ENCODE data around the gene ERVW-1.
"Not testable (repeated sequence)": the region's sequence is repeated elsewhere in the genome, so short reads cannot be mapped to it uniquely, and the experiment has no call there.

ERVW-1 gene

DNA sequence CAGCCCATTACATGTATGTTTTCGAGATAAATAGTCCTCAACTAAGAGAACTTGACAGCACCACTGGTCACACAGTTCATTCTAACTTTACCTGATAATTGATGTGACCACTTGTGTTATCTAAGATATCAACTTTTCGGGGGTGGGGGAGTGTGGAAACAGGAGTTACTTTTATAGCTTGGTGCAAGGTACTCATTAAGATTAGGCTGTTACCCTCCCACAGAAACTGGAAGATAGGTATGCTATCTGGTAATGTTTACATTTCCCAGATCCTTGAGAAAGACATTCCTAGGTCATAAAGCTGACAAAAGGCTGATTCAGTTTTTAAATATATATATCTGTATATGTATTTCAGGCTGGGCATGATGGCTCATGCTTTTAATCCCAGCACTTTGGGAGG is 11.1 kb downstream of the ERVW-1 start:
- DNase-seq: no peak

DNA sequence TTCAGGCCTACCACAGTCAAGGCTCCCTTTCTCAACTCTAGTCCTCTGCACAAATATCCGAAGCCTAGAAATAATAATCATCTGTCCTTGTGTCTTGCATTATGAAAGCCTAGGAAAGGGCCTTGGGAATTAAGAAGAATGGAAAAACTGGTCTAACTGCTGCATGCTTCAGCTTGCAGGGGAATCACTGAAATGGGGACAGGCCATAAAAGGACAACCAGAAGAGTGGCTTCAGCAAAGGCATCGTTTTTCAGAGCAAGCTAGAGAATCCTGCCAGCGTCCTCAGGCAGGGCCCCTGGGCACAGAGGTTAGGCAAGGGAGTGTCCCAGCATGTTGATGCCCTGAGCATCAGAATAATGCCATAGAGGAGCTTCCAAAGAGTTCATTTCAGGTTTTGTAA is 13.2 kb downstream of the ERVW-1 start:
- DNase-seq: no peak

DNA sequence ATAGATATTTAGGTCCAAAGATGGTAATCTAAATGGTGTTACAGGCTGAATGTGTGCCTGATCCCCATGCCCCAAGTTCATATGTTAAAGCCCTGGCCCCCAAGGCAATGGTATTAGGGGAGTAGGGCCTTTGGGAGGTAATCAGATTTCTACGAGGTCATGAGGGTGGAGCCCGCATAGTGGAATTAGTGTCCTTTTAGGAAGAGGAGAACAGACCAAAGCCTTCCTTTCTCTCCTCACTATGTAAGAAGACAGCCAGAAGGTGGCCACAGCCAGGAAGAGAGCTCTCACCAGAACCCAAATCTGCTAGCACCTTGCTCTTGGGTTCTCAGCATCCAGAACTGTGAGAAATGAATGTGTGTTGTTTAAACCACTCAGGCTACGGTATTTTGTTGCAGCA is 15.2 kb downstream of the ERVW-1 start:
- no peak for DNase-seq

DNA sequence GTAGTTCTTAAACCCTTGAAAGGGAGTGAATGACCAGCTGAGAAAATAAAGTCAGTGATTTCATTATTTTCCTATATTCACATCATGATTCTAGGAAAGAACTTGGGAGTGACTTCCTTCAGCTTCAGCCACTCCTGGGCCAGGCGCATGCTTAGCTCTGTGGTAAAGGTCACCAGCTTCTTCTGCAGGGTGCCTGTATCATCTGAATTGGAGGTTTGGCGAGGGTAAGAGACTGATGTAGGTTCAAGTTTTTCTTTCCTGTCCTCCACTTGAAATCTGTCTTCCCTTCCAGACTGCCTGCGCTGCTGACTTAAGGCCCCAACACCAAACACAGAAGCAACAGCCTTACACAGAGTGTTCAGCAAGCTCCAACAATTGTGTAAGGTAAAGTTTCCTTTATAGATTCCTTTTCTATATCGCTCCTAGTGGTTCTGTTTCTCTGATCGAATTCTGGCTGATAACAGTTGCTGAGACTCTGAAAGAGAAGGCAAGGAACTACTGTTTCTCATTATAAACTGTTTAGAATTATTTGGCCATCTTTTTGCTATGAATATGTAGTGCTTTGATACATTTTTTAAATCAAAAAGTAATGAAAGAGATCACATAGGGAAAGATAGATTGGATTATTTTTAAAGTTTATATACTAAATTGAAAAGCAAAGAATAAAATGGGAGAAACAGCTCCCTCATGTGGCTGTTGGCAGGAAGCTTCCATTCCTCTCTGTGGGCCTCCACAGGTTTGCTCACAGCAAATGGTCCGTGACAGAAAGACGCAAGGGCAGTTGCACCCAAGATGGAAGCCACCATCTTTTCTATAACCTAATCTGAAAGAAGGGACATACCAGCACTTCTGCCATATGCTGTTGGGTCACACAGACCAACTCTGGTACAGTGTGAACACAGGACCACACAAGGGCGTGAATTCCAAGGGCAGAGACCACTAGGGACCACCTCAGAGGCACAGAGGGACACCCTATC is 16.4 kb downstream of the ERVW-1 start:
- DNase-seq: peak; percentile 50

DNA sequence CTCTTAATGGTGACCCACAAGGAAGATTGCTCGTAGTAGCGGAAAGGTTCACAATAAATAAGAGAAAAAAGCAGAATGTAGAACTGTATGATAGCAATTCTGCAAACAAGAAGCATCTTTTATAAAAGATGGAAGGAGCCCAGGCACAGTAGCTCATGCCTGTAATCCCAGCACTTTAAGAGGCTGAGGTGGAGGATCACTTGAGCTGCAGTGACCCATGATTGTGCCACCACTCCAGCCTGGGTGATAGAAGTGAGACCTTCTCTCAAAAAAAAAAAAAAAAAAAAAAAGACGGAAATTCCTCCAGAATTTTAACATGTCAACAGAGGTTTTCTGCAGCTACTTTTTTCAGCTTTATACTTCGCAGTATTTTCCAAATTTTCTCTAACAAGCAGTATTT is 17.2 kb downstream of the ERVW-1 start:
- DNase-seq: no peak

DNA sequence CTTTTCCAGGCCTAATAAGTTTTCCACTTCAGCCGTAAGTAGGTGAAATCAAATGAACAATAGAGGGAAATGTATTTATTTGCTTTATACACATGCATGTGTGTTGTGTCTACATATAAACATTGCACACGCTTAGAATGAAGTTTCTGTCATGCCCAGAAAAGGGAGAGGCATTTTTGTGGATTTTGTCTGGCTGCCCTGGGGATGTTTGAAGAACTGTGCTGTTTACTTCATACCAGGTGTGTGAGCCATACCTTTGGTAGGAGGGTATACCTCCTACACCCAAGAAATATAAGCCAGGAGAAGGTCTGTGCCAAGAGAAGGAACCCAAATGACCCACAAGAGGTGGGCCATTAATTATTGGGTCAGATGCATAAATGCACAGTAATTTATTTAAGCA is 17.6 kb downstream of the ERVW-1 start:
- DNase-seq: no peak

DNA sequence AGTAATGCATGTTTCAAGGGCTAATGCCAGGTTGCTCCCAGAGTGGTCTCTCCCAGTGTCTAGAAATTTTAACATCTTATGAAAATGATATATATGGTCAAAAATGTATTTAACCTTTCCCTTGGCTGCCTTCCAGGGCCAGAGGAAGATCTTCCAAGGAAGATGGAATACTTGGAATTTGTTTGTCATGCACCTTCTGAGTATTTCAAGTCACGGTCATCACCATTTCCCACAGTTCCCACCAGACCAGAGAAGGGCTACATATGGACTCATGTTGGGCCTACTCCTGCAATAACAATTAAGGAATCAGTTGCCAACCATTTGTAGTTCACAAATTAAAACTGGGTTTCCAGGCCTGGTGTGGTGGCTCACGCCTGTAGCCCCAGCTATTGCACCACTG is 21.5 kb downstream of the ERVW-1 start:
- no peak for DNase-seq

DNA sequence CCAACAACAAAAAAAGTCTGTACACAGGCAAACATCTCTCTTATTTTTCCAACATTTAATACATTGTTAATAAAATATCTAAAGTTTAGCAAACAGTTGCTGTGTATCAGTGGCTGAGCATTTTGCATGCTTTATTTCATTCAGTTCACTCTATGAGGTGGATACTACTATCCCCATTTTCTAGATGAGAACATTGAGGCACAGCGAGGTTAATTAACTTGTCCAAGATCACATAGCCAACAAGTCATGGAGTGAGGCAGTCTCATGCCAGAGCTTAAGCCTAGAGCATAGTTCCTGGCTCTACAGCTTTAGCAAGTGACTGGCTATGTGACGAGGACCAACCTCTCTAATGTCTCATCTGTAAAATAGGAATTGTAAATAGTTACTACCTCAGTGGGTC is 26.1 kb downstream of the ERVW-1 start:
- no peak for DNase-seq

DNA sequence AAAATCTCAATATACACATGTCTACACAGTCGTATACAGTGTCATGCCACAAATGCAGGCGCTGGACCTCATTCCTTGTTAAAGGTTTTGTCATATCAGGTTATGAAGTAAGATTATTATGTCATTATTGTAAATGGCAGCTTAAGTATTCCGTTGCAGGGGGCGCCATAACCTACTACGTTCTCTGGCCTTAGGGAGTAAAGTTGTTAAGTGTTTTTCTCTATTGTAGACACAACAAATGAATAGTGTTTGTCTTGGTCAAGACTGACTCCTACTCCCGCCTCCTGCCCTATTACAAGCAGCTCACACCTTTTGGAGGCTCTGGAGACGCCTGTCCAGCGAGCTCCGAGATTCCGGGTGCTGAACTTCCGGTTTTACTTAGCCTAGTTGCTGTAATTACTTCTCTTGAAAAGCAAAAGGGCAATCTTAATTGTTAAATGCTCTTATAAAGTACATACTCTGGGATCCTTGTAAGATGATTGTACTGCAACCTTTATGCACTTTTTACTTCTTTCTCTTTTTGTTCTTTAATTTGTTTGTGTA is 29.5 kb downstream of the ERVW-1 start:
- peak; percentile 82 for DNase-seq

DNA sequence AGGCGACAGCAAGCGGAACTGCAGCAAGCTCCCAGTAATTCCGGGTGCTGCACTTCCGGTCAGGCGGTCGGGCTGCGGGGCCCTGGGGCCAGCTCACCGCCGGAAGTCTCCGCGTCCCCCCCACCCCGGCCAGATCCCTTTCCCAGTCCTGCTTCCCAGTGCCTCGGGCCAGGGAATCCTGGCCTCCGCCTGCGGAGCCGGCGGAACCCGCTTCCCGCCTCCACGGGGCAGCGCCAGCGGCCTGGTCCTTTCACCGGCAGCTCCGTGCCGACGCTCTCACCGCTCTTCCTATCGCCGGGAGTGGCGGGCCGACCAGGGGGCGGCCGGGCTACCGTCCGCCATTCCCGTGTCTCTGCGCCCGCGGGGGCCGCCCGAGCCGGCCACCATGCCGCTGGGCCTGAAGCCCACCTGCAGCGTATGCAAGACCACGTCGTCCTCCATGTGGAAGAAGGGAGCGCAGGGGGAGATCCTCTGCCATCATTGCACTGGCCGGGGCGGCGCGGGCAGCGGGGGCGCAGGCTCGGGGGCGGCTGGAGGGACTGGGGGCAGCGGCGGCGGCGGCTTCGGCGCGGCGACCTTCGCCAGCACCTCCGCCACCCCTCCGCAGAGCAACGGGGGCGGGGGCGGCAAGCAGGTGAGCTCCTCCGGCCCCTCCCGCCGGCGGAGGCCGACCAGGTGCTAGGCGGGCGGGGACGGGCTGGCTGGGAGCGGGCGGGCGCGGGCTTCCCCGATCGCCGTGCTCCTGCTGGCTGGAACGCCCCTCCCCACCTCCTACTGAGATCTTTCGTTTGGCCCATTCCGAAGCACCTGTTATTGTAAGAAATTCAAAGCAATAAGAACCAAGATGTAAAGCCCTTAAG is 30.2 kb downstream of the ERVW-1 start, which contains the start of gene GATAD1:
GATAD1 (plus strand) TSS at position 138 of the 860 bp plus-strand sequence; CDS start at position 386, 248 bp downstream.
- DNase-seq: peak; percentile 92

DNA sequence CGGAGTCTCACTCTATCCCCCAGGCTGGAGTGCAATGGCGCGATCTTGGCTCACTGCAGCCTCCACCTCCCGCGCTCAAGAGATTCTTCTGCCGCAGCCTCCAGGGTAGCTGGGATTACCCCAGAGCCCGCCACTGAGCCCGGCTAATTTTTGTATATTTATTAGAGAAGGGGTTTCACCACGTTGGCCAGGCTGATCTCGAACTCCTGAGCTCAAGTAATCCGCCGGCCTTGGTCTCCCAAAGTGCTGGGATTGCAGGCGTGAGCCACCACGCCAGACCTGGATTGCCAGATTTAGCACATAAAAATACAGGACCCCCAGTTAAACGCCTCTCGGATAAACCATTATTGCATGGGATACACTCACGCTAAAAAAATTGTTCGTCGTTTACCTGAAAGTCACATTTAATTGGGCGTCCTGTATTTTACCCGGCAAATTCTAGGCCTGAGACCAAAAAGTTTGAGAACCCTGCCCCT is 30.8 kb downstream of the ERVW-1 start:
- no peak for DNase-seq

DNA sequence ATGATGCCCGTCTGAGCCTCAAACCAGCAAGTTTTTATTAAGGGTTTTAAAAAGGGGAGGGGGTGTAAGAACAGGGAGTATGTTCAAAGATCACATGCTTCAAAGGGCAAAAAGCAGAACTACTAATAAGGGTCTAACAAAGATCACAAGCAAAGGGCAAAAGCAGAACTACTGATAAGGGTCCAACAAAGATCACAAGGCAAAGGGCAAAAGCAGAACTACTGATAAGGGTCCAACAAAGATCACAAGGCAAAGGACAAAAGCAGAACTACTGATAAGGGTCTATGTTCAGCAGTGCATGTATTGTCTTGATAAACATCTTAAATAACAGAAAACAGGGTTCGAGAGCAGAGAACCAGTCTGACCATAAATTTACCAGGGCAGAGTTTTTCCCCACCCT is 35.0 kb downstream of the ERVW-1 start:
- DNase-seq: not testable (repeated sequence)

DNA sequence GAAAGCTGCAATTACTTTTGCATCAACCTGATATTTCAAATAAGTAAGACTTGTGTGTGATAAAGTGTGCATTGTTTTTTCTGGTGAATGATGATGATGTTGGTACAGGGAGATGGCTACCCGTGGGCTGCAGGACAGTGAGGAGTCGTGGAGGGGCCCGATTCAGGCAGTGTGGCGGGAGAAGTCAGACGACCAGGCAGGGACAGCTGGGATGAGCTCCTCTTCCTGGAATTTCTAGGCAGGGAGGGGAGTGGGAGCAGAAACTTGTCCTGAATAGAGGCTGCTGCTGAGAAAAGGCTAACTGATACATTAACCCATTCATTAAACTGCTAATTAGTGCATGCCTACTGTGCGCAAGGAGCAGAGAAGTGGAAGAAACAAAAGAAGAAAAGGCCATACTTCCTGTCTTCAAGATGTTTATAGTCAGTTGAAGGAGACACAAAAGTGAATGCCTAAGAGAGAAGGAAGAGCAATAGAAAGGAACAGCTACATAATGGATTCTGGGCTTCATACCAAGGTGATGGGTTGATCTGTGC is 39.7 kb downstream of the ERVW-1 start:
- no peak for DNase-seq

DNA sequence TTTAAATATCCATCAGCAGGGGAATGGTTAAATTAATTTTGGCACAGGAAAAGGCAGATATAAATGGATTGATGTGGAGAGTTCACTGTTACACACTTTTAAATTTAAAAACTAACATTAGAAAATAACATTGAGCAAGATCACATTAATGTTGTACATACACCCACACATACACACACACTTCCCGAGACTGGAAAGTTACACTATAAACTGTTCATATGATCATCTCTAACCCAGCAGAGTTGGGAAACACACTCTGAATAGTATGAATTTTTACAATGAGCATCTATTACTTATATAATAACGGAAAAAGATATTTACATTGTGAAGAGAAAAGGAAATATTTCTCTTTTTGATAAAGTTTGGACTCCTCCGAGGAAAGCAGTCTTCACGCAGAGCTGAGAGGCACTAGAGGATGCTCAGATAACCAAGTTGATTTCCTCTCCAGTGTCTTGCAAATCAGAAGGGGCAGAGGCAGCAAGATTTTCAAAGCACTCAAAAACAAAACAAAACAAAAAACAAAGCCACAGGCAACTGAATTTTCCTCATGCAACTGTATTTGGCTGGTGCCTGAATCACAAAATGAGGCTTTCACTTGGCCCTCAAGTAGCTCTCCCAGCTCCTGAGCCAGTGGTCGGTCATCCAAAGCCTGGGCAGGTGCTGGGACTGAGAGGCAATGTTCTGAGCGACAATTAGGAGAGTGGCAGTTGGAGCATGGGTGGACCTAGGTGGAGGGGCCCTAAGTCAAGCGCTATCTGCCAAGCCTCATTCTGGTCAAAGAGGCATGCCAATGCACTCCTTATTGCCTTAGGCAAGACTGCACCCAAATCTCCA is 40.9 kb downstream of the ERVW-1 start:
- DNase-seq: no peak

DNA sequence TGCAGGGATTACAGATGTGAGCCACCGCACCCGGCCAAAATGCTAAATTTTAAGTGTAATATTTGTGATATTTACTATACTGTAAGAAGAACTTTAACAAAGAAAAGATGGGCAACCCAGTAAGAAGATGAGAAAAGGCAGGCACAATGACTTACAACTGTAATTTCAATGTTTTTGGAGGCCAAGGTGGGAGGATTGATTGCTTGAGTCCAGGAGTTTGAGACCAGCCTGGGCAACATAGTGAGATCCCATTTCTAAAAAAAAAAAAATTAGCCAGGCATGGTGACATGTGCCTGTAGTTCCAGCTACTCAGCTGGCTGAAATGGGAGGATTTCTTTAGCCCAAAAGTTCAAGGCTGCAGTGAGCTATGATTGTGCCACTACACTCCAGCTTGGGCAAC is 42.2 kb downstream of the ERVW-1 start:
- no peak for DNase-seq

DNA sequence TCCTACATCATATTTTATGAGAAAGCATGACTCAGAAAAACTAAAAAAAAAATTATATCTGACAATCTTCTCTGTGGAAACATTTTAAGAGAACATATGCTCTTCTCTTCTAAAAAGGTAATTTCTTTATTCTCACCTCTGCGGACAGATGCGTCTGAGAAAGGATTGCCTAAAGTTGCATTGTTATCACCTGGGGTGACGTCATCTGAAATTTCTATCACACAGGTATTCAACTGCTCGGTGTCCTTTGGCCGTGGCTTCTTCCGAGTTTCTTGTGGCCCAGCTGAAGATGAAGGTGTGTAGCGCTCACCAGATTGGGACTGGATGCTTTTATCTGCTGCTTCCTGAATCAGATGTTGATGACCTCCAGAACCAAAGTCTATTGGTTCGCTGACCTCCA is 44.7 kb downstream of the ERVW-1 start:
- DNase-seq: no peak

DNA sequence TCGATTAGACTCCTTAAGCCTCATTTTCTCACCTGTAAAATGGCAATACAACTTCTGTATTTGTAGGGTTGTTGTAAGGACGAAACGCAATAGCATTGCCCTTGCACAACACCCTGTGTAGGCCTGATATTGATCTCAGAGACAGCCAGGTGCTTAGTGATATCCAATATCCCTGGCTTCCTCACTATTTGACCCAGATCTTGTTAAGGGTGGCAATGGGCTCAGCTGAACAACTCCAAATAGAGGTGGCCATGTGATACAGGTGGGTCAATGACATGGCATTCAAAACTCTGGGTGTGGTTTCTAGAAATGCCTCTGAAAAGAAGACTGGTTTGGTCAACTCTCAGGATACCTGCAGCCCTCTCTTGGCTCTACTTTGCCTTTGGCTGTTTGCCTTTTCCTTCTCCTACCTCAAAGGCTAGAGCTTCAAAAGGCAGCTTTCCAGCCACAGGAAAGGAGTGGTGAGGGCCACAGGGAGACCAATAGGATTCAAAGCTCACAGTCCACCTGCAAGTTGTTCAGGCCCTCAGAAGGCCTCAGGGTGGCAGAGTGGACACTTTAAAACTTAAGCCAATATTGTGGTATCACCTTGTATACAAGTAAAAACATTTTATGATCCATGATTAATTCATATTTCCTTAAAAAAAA is 45.3 kb downstream of the ERVW-1 start:
- no peak for DNase-seq

DNA sequence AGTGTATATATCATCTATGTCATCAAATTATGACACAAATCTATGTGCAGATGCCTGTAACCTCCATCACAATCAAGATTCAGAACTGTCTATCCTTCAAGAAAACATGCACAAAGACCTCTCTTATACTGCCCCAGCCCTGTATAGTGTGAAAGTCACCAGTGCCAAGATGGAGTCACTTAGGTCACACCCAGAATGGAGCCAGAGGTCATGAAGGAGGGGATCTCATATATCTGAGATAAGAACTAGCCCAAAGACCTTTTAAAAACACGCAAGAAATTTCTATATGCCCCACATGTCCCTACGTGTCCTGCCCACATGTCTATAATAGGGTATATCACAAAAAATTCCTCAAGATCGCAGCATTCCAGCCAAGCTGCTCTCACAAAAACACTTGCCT is 50.6 kb downstream of the ERVW-1 start:
- no peak for DNase-seq

DNA sequence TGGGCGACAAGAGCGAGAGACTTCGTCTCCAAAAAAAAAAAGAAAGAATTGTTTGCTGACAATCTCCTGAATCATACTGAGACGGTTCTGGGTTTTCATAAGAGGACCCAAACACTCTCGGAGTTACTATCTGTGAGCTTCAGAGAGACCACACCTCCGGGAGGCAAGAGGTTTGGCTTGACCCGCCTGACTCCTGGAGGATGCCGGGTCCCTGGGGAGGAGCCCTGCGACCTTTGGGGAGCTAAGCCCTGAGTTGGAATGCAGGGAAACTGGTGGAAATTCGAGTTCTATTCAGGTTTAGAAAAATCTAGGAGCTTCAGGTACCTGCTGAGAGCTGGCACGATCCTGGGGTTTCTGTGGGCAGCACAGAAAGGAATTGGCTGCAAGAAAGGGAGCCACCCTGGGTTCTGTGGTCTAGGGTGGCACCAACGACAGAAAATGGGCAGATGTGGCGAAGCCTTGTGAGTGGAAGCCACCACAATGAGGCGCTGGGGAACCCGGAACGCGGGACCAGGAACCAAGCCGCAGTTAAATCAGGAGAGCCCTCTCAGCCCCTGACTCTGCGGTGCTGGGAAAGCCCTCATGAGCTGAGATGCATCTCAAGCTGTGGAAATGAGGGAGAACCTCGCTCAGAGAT is 52.3 kb downstream of the ERVW-1 start:
- DNase-seq: no peak

DNA sequence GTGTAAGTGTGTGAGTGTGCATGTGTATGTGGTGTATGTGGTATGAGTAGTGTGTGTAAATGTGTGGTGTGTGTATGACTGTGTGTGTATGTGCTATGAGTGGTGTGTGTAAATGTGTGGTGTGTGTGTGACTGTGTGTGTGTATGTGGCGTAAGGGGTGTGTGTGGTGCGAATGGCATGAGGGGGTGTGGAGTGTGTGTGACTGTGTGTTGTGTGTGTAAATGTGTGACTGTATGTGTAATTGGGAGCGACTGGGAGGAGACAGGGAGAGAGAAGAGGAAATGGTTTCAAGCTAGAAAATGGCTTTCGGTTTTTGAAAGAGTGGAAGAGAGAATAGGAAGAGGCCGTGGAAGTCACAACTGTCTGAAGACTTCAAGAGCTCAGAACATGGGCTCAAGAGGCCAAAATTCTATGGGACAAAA is 54.0 kb downstream of the ERVW-1 start:
- DNase-seq: no peak

DNA sequence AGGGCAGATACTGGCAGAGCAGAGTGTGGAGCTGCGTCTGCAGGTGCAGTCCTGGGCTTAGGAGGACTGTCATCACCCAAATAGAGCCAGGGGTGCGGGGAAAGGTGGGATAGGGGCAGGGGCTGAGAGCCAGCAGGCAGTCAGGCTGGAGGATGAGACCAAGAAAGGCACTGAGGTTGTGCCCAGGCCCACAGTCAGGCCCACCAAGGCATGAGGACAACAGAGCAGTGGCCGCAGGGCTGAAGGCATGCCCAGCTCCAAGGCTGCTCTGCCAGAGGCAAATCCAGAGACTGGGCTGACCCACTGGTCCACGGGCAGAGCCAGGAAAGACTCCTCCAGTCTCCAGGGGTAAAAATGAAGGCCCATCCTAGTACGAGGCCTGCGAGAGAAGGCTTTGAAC is 54.8 kb downstream of the ERVW-1 start:
- no peak for DNase-seq
